ENCODE measurements around the gene DEFB119. TPM values are rescaled to one million over a fixed set of nuclear protein-coding genes. Genes with fewer than 3 reads are reported as not detected.
"Not testable (repeated sequence)": the region's sequence is repeated elsewhere in the genome, so short reads cannot be mapped to it uniquely, and the experiment has no call there.

Gene DEFB119
- not detected for total RNA-seq

- no peak for DNase-seq
These were observed at the start of gene DEFB119 for GRCh38 chr20:31390490-31390889. DEFB119 (minus strand) TSS chr20:31390590; CDS start chr20:31390483, 107 bp downstream.

- no peak for DNase-seq
These were observed 40.3 kb upstream of the DEFB119 start for GRCh38 chr20:31430568-31431115.

- DNase-seq = not testable (repeated sequence)
These were observed 37.2 kb upstream of the DEFB119 start for GRCh38 chr20:31427576-31427975.

- not testable (repeated sequence) for DNase-seq
These were observed 36.6 kb upstream of the DEFB119 start for GRCh38 chr20:31426891-31427551.

- DNase-seq = no peak
These were observed 35.4 kb upstream of the DEFB119 start for GRCh38 chr20:31425797-31426196.

- DNase-seq = no peak
These were observed 27.9 kb upstream of the DEFB119 start for GRCh38 chr20:31418307-31418706.

GRCh38 chr20:31415653-31416052, 25.3 kb upstream of the DEFB119 start:
- no peak for DNase-seq

GRCh38 chr20:31414381-31414780, 24.0 kb upstream of the DEFB119 start:
- DNase-seq = no peak

- no peak for DNase-seq
These were observed 19.6 kb upstream of the DEFB119 start for GRCh38 chr20:31410011-31410410.

- DNase-seq = no peak
These were observed 15.7 kb upstream of the DEFB119 start, which contains the start of gene DEFB121 for GRCh38 chr20:31406115-31406514. DEFB121 (minus strand) TSS chr20:31406215; CDS start chr20:31406152, 63 bp downstream.

- DNase-seq = no peak
These were observed 13.5 kb upstream of the DEFB119 start for GRCh38 chr20:31403886-31404285.

- no peak for DNase-seq
These were observed 4.5 kb upstream of the DEFB119 start for GRCh38 chr20:31394900-31395299.

GRCh38 chr20:31392836-31393235, 2.4 kb upstream of the DEFB119 start:
- DNase-seq = no peak

GRCh38 chr20:31374346-31374745, 16.0 kb downstream of the DEFB119 start:
- DNase-seq = no peak

- no peak for DNase-seq
These were observed 22.1 kb downstream of the DEFB119 start, which contains the start of gene DEFB118 for GRCh38 chr20:31368301-31368700. DEFB118 (plus strand) TSS chr20:31368601; CDS start chr20:31368651, 50 bp downstream.

- DNase-seq = not testable (repeated sequence)
These were observed 26.1 kb downstream of the DEFB119 start for GRCh38 chr20:31364272-31364671.

- DNase-seq = no peak
These were observed 27.1 kb downstream of the DEFB119 start for GRCh38 chr20:31363295-31363694.

- DNase-seq = no peak
These were observed 34.4 kb downstream of the DEFB119 start for GRCh38 chr20:31355981-31356380.

GRCh38 chr20:31341470-31341869, 48.9 kb downstream of the DEFB119 start:
- no peak for DNase-seq

GRCh38 chr20:31330893-31331292, 59.5 kb downstream of the DEFB119 start:
- no peak for DNase-seq

Measured in skin of body (tissue), 2 donors.